GM19463 (cell line): ENCODE measurements around the gene ZEB2.
A peak's percentile ranks its signal among the peaks of the same experiment; 100 is the strongest.

Experiments used
- ATAC-seq: cut with Tn5 transposase; IDR thresholded peaks from one replicate; pipeline ENCODE4 v1.9.1; 2021; ENCODE audit warnings: mild to moderate bottlenecking, moderate library complexity; ENCODE audit not compliant: unreplicated experiment

The ZEB2 gene

GRCh38 chr2:144514616-144515091, 5.3 kb downstream of the ZEB2 start:
- ATAC-seq, result no peak

GRCh38 chr2:144513388-144514101, 6.4 kb downstream of the ZEB2 start:
- ATAC-seq, result no peak

GRCh38 chr2:144512891-144513351, 7.0 kb downstream of the ZEB2 start:
- no peak for ATAC-seq

- ATAC-seq, result no peak
Measured at GRCh38 chr2:144512470-144512869, 7.4 kb downstream of the ZEB2 start.

- ATAC-seq, result no peak
Measured at GRCh38 chr2:144511937-144512336, 8.0 kb downstream of the ZEB2 start.

GRCh38 chr2:144511226-144511810, 8.6 kb downstream of the ZEB2 start:
- ATAC-seq, result no peak

GRCh38 chr2:144510294-144510991, 9.5 kb downstream of the ZEB2 start:
- peak; percentile 80 for ATAC-seq

- no peak for ATAC-seq
Measured at GRCh38 chr2:144509879-144510221, 10.1 kb downstream of the ZEB2 start.

- ATAC-seq, result no peak
Measured at GRCh38 chr2:144509001-144509878, 10.7 kb downstream of the ZEB2 start.

- no peak for ATAC-seq
Measured at GRCh38 chr2:144508172-144508851, 11.6 kb downstream of the ZEB2 start.

GRCh38 chr2:144507441-144508171, 12.3 kb downstream of the ZEB2 start:
- no peak for ATAC-seq

- peak; percentile 34 for ATAC-seq
Measured at GRCh38 chr2:144505245-144505831, 14.6 kb downstream of the ZEB2 start.

- ATAC-seq, result no peak
Measured at GRCh38 chr2:144504218-144504641, 15.7 kb downstream of the ZEB2 start.

GRCh38 chr2:144503242-144503641, 16.7 kb downstream of the ZEB2 start:
- ATAC-seq, result no peak

- no peak for ATAC-seq
Measured at GRCh38 chr2:144502369-144502768, 17.6 kb downstream of the ZEB2 start.

GRCh38 chr2:144501627-144502026, 18.3 kb downstream of the ZEB2 start:
- no peak for ATAC-seq

- no peak for ATAC-seq
Measured at GRCh38 chr2:144501118-144501517, 18.8 kb downstream of the ZEB2 start.

GRCh38 chr2:144500563-144500962, 19.4 kb downstream of the ZEB2 start:
- no peak for ATAC-seq

- ATAC-seq, result no peak
Measured at GRCh38 chr2:144498277-144498676, 21.6 kb downstream of the ZEB2 start.
